H1 (cell line): ENCODE data around the gene NFATC1. TPM values are rescaled to one million over a fixed set of nuclear protein-coding genes. Genes with fewer than 3 reads are reported as not detected.

Experiments used
- CTCF ChIA-PET: fragments of 300-600 bp; sonication (Branson Sonifier 250); formaldehyde crosslinking; loops from one replicate; lab custom pipeline; 2021; ENCODE audit not compliant: partially characterized antibody; lab: Charles Lee
- POLR2A ChIA-PET: fragments of 300-600 bp; sonication (Branson Sonifier 250); formaldehyde crosslinking; loops from one replicate; lab custom pipeline; 2021; ENCODE audit warnings: inconsistent platforms; ENCODE audit not compliant: partially characterized antibody; lab: Charles Lee
- DNase-seq, 2 experiments: peaks; one replicate each; pipeline versions ENCODE4 v3.0.0 to v3.0.0-alpha.2; 2010 to 2022; ENCODE audit warnings: low spot score in 2 of 2, low read depth in 1 of 2, mixed read lengths in 1 of 2
- FAIRE-seq: peaks from 2 replicates; lab custom pipeline; 2011; peaks lifted over from hg19 to GRCh38; lab: Jason Lieb, UNC
- H2AFZ ChIP-seq: 2 replicates; pipeline ENCODE4 v1.8.1; 2012; ENCODE audit warnings: low read length, inconsistent platforms
- H2AK5ac ChIP-seq: 2 replicates; pipeline ENCODE4 v1.6.1; 2013; ENCODE audit warnings: low read depth, low read length
- H2BK120ac ChIP-seq: replicated peaks from 2 replicates; pipeline ENCODE3; 2013; ENCODE audit warnings: low read depth, low read length, inconsistent platforms
- H2BK12ac ChIP-seq: 2 replicates; pipeline ENCODE4 v1.6.1; 2013; ENCODE audit warnings: low read depth, low read length
- H2BK15ac ChIP-seq: 2 replicates; pipeline ENCODE4 v1.6.1; 2013; ENCODE audit warnings: low read length
- H2BK20ac ChIP-seq: 2 replicates; pipeline ENCODE4 v1.6.1; 2013; ENCODE audit warnings: low read length
- H2BK5ac ChIP-seq: 2 replicates; pipeline ENCODE4 v1.6.1; 2013; ENCODE audit warnings: low read depth, low read length
- H3K14ac ChIP-seq: 2 replicates; pipeline ENCODE4 v1.6.1; 2013; ENCODE audit warnings: inconsistent platforms; ENCODE audit not compliant: insufficient read length
- H3K18ac ChIP-seq: 2 replicates; pipeline ENCODE4 v1.6.1; 2013; ENCODE audit warnings: low read length; ENCODE audit errors: extremely low read depth
- H3K23ac ChIP-seq: 2 replicates; pipeline ENCODE4 v1.6.1; 2013; ENCODE audit warnings: inconsistent platforms; ENCODE audit not compliant: insufficient read length
- H3K23me2 ChIP-seq: 2 replicates; pipeline ENCODE4 v1.6.1; 2013; ENCODE audit warnings: low read depth, low read length
- H3K27ac ChIP-seq: 2 replicates; pipeline ENCODE4 v1.6.1; 2011; ENCODE audit warnings: low read depth, low read length, inconsistent platforms
- H3K27me3 ChIP-seq, 4 experiments: replicated peaks in 1 of 4; 1 replicate in 1 of 4; 2 replicates in 3 of 4; pipeline versions ENCODE4 v1.6.1 to v1.8.1; 2011 to 2013; ENCODE audit warnings: low read length in 3 of 4, mild to moderate bottlenecking in 3 of 4, inconsistent platforms in 2 of 4, mixed read lengths in 2 of 4, moderate library complexity in 1 of 4; ENCODE audit not compliant: control insufficient read depth in 3 of 4, insufficient read depth in 3 of 4; ENCODE audit errors: extremely low read depth in 1 of 4
- H3K36me3 ChIP-seq, 4 experiments: 2 replicates each; pipeline versions ENCODE4 v1.6.1 to v1.8.1; 2011 to 2013; ENCODE audit warnings: mild to moderate bottlenecking in 4 of 4, low read length in 3 of 4, moderate library complexity in 2 of 4, control low read depth in 1 of 4, inconsistent platforms in 1 of 4; ENCODE audit not compliant: insufficient read depth in 4 of 4, control insufficient read depth in 2 of 4
- H3K4ac ChIP-seq: replicated peaks from 2 replicates; pipeline ENCODE3; 2013; ENCODE audit warnings: low read length, low read depth, mixed read lengths, inconsistent platforms; ENCODE audit not compliant: insufficient read length
- H3K4me1 ChIP-seq, 4 experiments: replicated peaks in 1 of 4; 1 replicate in 1 of 4; 2 replicates in 3 of 4; pipeline versions ENCODE4 v1.6.1 to v1.8.1; 2011 to 2013; ENCODE audit warnings: low read length in 3 of 4, inconsistent platforms in 2 of 4, mixed read lengths in 1 of 4; ENCODE audit not compliant: insufficient read depth in 4 of 4, control insufficient read depth in 3 of 4
- H3K4me2 ChIP-seq, 2 experiments: 2 replicates each; pipeline versions ENCODE4 v1.6.1 to v1.8.1; 2011 to 2013; ENCODE audit warnings: low read depth in 2 of 2, low read length in 2 of 2, control low read depth in 1 of 2, inconsistent platforms in 1 of 2, mild to moderate bottlenecking in 1 of 2; ENCODE audit not compliant: insufficient read depth in 1 of 2
- H3K4me3 ChIP-seq, 4 experiments: fragments of 200-600, 300-600 bp in 1 of 4; sonication (generic), shearing (Covaris generic), sonication (Bioruptor Twin) in 1 of 4; 2 replicates each; pipeline versions ENCODE4 v1.5.1 to v1.8.1; 2011 to 2016; ENCODE audit warnings: low read length in 4 of 4, low read depth in 3 of 4, control low read depth in 2 of 4, inconsistent platforms in 2 of 4, mild to moderate bottlenecking in 2 of 4, mixed read lengths in 1 of 4, moderate library complexity in 1 of 4; ENCODE audit not compliant: insufficient read depth in 2 of 4; ENCODE audit errors: extremely low read depth in 1 of 4
- H3K56ac ChIP-seq: replicated peaks from 2 replicates; pipeline ENCODE3; 2013; ENCODE audit warnings: low read depth, mild to moderate bottlenecking, mixed read lengths, low read length, inconsistent platforms; ENCODE audit not compliant: insufficient read length
- H3K79me1 ChIP-seq: 2 replicates; pipeline ENCODE4 v1.6.1; 2013; ENCODE audit warnings: low read depth, low read length, control low read depth
- H3K79me2 ChIP-seq, 2 experiments: 2 replicates each; pipeline versions ENCODE4 v1.6.1 to v1.8.1; 2012 to 2013; ENCODE audit warnings: low read length in 2 of 2, mild to moderate bottlenecking in 2 of 2, inconsistent platforms in 1 of 2; ENCODE audit not compliant: insufficient read depth in 2 of 2, control insufficient read depth in 1 of 2
- H3K9ac ChIP-seq, 4 experiments: replicated peaks in 1 of 4; 1 replicate in 1 of 4; 2 replicates in 3 of 4; pipeline versions ENCODE4 v1.6.1 to v1.8.1; 2011 to 2013; ENCODE audit warnings: low read depth in 3 of 4, low read length in 3 of 4, control low read depth in 2 of 4, mild to moderate bottlenecking in 2 of 4, moderate library complexity in 2 of 4, inconsistent platforms in 1 of 4; ENCODE audit errors: extremely low read depth in 1 of 4
- H3K9me3 ChIP-seq, 2 experiments: 2 replicates each; pipeline versions ENCODE4 v1.6.1 to v1.8.1; 2012 to 2013; ENCODE audit warnings: mild to moderate bottlenecking in 2 of 2, moderate library complexity in 2 of 2, control low read depth in 1 of 2, inconsistent platforms in 1 of 2, low read depth in 1 of 2, low read length in 1 of 2, mixed read lengths in 1 of 2; ENCODE audit not compliant: insufficient read depth in 2 of 2
- H4K20me1 ChIP-seq, 2 experiments: replicated peaks in 1 of 2; 2 replicates each; pipeline versions ENCODE3 to v1.8.1; 2011 to 2013; ENCODE audit warnings: inconsistent platforms in 2 of 2, low read length in 2 of 2, mild to moderate bottlenecking in 1 of 2; ENCODE audit not compliant: insufficient read depth in 2 of 2, control insufficient read depth in 1 of 2
- H4K5ac ChIP-seq: 2 replicates; pipeline ENCODE4 v1.6.1; 2013; ENCODE audit warnings: low read length, low read depth, mixed read lengths, inconsistent platforms; ENCODE audit not compliant: insufficient read length
- H4K8ac ChIP-seq: 2 replicates; pipeline ENCODE4 v1.8.0; 2013; ENCODE audit warnings: mild to moderate bottlenecking, moderate library complexity, low read length, inconsistent platforms; ENCODE audit not compliant: insufficient read depth; ENCODE audit errors: extremely low read depth
- H4K91ac ChIP-seq: replicated peaks from 2 replicates; pipeline ENCODE3; 2013; ENCODE audit warnings: low read length, mixed read lengths, inconsistent platforms; ENCODE audit not compliant: insufficient read length
- ASH2L ChIP-seq: fragments of 200-600, 300-600 bp; sonication (generic); IDR thresholded peaks from one replicate; pipeline ENCODE4 v1.7.1; 2017; ENCODE audit warnings: low read length
- CTCF ChIP-seq, 3 experiments: IDR thresholded peaks; 1 replicate in 2 of 3; 2 replicates in 1 of 3; pipeline versions ENCODE4 v1.5.1 to v1.6.1; 2011; ENCODE audit warnings: low read length in 3 of 3, mild to moderate bottlenecking in 3 of 3, inconsistent platforms in 2 of 3, low read depth in 1 of 3, moderate library complexity in 1 of 3; ENCODE audit not compliant: insufficient read depth in 1 of 3; ENCODE audit errors: control extremely low read depth in 1 of 3
- EZH2 ChIP-seq: fragments of 200-600 bp; sonication (generic); IDR thresholded peaks from 2 replicates; pipeline ENCODE4 v1.7.1; 2012; ENCODE audit warnings: low read depth, mild to moderate bottlenecking, moderate library complexity, low read length, inconsistent platforms; ENCODE audit not compliant: severe bottlenecking
- FOSL1 ChIP-seq: IDR thresholded peaks from 2 replicates; pipeline ENCODE4 v1.6.1; 2011; ENCODE audit warnings: mild to moderate bottlenecking, low read depth, low read length, moderate library complexity; ENCODE audit not compliant: insufficient read depth
- GABPA ChIP-seq: IDR thresholded peaks from 2 replicates; pipeline ENCODE4 v1.6.1; 2011; ENCODE audit warnings: mild to moderate bottlenecking, low read length, moderate library complexity, borderline replicate concordance; ENCODE audit not compliant: insufficient read depth
- GTF2F1 ChIP-seq: IDR thresholded peaks from 2 replicates; pipeline ENCODE4 v1.6.1; 2012; ENCODE audit warnings: low read depth, low read length, improper control_type of control experiment, borderline replicate concordance
- NANOG ChIP-seq: IDR thresholded peaks from 2 replicates; pipeline ENCODE4 v1.6.1; 2011; ENCODE audit warnings: low read length, low read depth, mild to moderate bottlenecking, inconsistent platforms; ENCODE audit not compliant: insufficient read depth, poor library complexity, severe bottlenecking
- POLR2A ChIP-seq, 2 experiments: IDR thresholded peaks; 1 replicate in 1 of 2; 2 replicates in 1 of 2; pipeline ENCODE4 v1.6.1; 2011; ENCODE audit warnings: low read depth in 2 of 2, low read length in 2 of 2, mild to moderate bottlenecking in 2 of 2; ENCODE audit errors: control extremely low read depth in 1 of 2
- SAP30 ChIP-seq: fragments of 300-600 bp; sonication (generic); IDR thresholded peaks from 2 replicates; pipeline ENCODE4 v1.7.1; 2012; ENCODE audit warnings: low read length, moderate library complexity, mild to moderate bottlenecking, inconsistent platforms; ENCODE audit not compliant: insufficient read depth, insufficient replicate concordance
- SP4 ChIP-seq: IDR thresholded peaks from 2 replicates; pipeline ENCODE4 v1.6.1; 2012; ENCODE audit warnings: low read length, inconsistent platforms
- WGBS, 2 experiments: shearing (Covaris generic) in 1 of 2; methylation state at CpG; one replicate each; pipeline versions ENCODE4 v1.1.6 to v1.1.7; 2013 to 2015; ENCODE audit warnings: low lambda C conversion rate in 2 of 2, mixed read lengths in 2 of 2, inconsistent platforms in 1 of 2, low coverage in 1 of 2, missing lambda C conversion rate in 1 of 2; ENCODE audit not compliant: insufficient replicate concordance in 2 of 2, insufficient coverage in 1 of 2, insufficient read length in 1 of 2; ENCODE audit errors: extremely low coverage in 1 of 2, missing lambda C conversion rate in 1 of 2; 5-methylcytosine and 5-hydroxymethylcytosine counted together
- polyA plus RNA-seq, 7 experiments: library from polyadenylated mRNA; depleted of rRNA in 3 of 7; stranded (reverse) in 5 of 7; unstranded in 2 of 7; fragments of >200 nt in 5 of 7; fragments of 200-250 nt in 2 of 7; gene quantifications; 1 replicate in 5 of 7; 2 replicates in 1 of 7; 4 replicates in 1 of 7; pipeline versions ENCODE4 v1.2.1 to v1.2.3, GENCODE V29; 2011 to 2013; ENCODE audit warnings: missing spikeins in 2 of 7, mixed read lengths in 2 of 7
- total RNA-seq: library from RNA; stranded (reverse); fragmentation: NEBNext Ultra II Directional; extraction: Animal tissue kit (Norgen Biotek cat#: 25700); gene quantifications from 2 replicates; pipeline ENCODE4 v1.2.1, GENCODE V29; 2021

Gene NFATC1
- total and polyA plus RNA-seq, 2 of the 8 experiments (the other 6 are each of a cell fraction or from before 2014, with no cell fraction given) = 2.0 to 6.6 TPM

GRCh38 chr18:79549638-79550000 lies 153.9 kb downstream of the NFATC1 start:
- H3K18ac ChIP-seq = no peak overlapping the region
- H3K36me3 ChIP-seq = no peaks in the 10 kb centered on the region
- no peaks in the 10 kb centered on the region; the same call in 1 of the 2 replicates for H3K23me2 ChIP-seq
- H3K4me1 ChIP-seq = no peaks in the 10 kb centered on the region
- DNase-seq (no peak), FAIRE-seq (no peak)
- no peak overlapping the region for H2BK120ac ChIP-seq
- H2BK5ac ChIP-seq = no peak overlapping the region
- no peak overlapping the region for H2AFZ ChIP-seq
- H2BK15ac ChIP-seq = no peak overlapping the region
- peaks cover 0 to 26% of the 10 kb centered on the region in 2 experiments; a peak in 2 of 4 replicates for H3K9me3 ChIP-seq
- no peak overlapping the region for H4K5ac ChIP-seq
- H3K4ac ChIP-seq = no peak overlapping the region
- H3K27me3 ChIP-seq = no peaks in the 10 kb centered on the region; a peak in 1 of 7 replicates
- H3K27ac ChIP-seq = no peak overlapping the region
- no peak overlapping the region for H2AK5ac ChIP-seq
- POLR2A ChIA-PET = no interaction called here
- H3K56ac ChIP-seq = no peak overlapping the region
- H3K14ac ChIP-seq = no peak overlapping the region
- no peak overlapping the region for H3K23ac ChIP-seq
- no peak overlapping the region for H3K4me2 ChIP-seq
- 94% methylated on average over 15 of the region's 20 CpGs; no CpG with 5 or more reads in 1 of the 2 experiments for WGBS, 2 experiments
- H3K4me3 ChIP-seq = no peak overlapping the region
- no peaks in the 10 kb centered on the region for H3K79me2 ChIP-seq
- no peak overlapping the region for H2BK20ac ChIP-seq
- H4K20me1 ChIP-seq = no peaks in the 10 kb centered on the region
- H3K9ac ChIP-seq = no peak overlapping the region
- no peak overlapping the region for H4K91ac ChIP-seq
- CTCF ChIA-PET = no interaction called here
- no peaks in the 10 kb centered on the region for H3K79me1 ChIP-seq
- no peak overlapping the region for H4K8ac ChIP-seq
- no peak overlapping the region for H2BK12ac ChIP-seq
- TF ChIP-seq NANOG (no peak), POLR2A (IDR thresholded peaks at IDR 0.05; ENCODE audit: control extremely low read depth in 1 of 2, low read depth in 2 of 2, low read length in 2 of 2) (no peak), EZH2 (no peak), CTCF (IDR thresholded peaks at IDR 0.05; ENCODE audit: control extremely low read depth in 1 of 3, insufficient read depth in 1 of 3, low read depth in 1 of 3, low read length in 3 of 3) (no peak), GTF2F1 (no peak), SP4 (no peak), SAP30 (no peak), ASH2L (no peak), GABPA (no peak), FOSL1 (no peak)
